ENCODE measurements around the gene SORCS2. TPM values are rescaled to one million over a fixed set of nuclear protein-coding genes. Genes with fewer than 3 reads are reported as not detected.

Gene SORCS2
- total RNA-seq, 4 donors from 2014 or later: 1.1 to 2.5 (median 2.0) TPM

DNA sequence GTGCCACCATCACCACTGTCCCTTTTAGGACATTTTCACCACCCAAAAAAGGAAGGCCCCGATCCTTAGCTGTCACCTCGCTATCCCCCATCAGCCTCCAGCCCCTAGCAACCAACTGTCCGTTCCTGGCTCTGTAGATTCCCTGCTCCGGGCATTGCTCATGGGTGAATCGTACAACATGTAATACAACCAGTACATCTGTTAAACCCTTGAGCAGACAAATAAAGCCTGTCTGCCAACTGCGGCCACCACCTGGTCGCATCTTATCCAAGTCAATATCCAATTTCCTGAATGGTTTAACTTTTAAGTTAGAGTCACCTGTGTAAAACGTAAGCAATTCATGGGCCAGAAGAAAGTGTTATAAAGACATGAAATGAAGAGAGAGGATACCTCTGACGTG is 495.5 kb downstream of the SORCS2 start:
- 89 to 91% methylated on average over 9 of the region's 9 CpGs for WGBS, 2 donors
- no peak for DNase-seq
- Histone ChIP-seq H3K4me3 (no peak overlapping the region), H3K36me3 (no peaks in the 10 kb centered on the region), H3K27ac (no peak overlapping the region), H3K27me3 (peaks cover 0 to 7% (median 0%) of the 10 kb centered on the region in 4 donors), H3K9me3 (peaks cover 0 to 8% (median 0%) of the 10 kb centered on the region in 3 donors), H3K4me1 (peaks cover 0 to 8% (median 0%) of the 10 kb centered on the region in 3 donors)
- TF ChIP-seq CTCF (IDR thresholded peaks at IDR 0.05) (no peak), POLR2A (IDR thresholded peaks at IDR 0.05) (no peak)
- intact Hi-C loops (cut with DNase I): no loop called here

- Histone ChIP-seq H3K4me3 (no peak overlapping the region), H3K27ac (no peak overlapping the region), H3K9me3 (no peaks in the 10 kb centered on the region), H3K4me1 (peaks cover 0 to under 1% (median 0%) of the 10 kb centered on the region in 3 donors), H3K36me3 (no peaks in the 10 kb centered on the region), H3K27me3 (peaks cover 0 to 5% (median 0%) of the 10 kb centered on the region in 4 donors)
- TF ChIP-seq POLR2A (IDR thresholded peaks at IDR 0.05) (no peak), CTCF (IDR thresholded peaks at IDR 0.05) (no peak)
- intact Hi-C loops (cut with DNase I): no loop called here
- no peak for DNase-seq
- 72 to 76% methylated on average over 6 of the region's 6 CpGs for WGBS, 2 donors
Measured at GRCh38 chr4:7689773-7690693, 497.7 kb downstream of the SORCS2 start.

DNA sequence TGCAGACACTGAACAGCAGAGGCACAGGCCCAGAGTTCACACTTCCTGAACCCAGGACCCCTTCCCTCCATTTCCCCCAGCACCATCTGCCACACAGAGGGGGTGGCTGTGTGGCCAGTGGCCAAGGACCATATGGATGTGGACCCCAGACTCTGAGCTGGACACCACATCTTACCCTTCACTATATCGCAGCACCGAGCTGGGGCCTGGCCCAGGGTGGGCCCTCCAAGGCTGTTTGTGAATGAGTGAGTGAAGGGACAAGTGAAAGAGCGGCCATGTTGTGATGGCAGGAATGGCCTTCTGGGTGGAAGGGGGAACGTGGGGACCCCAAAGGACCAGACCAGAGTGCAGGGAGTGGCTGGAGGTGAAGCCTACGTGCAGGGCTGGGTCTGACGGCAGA is 498.7 kb downstream of the SORCS2 start:
- Histone ChIP-seq H3K36me3 (no peaks in the 10 kb centered on the region), H3K27me3 (no peaks in the 10 kb centered on the region), H3K4me1 (no peaks in the 10 kb centered on the region), H3K4me3 (no peak overlapping the region), H3K9me3 (no peaks in the 10 kb centered on the region), H3K27ac (no peak overlapping the region)
- intact Hi-C loops (cut with DNase I): no loop called here
- no peak for DNase-seq
- 81 to 87% methylated on average over 3 to 5 of the region's 6 CpGs for WGBS, 2 donors
- no peak for TF ChIP-seq POLR2A (IDR thresholded peaks at IDR 0.05)

- H3K9me3 ChIP-seq: no peaks in the 10 kb centered on the region
- TF ChIP-seq CTCF (IDR thresholded peaks at IDR 0.05) (no peak), POLR2A (IDR thresholded peaks at IDR 0.05) (no peak)
- intact Hi-C loops (cut with DNase I): no loop called here
- peaks cover 0 to 5% (median 0%) of the 10 kb centered on the region in 4 donors for H3K27me3 ChIP-seq
- no peak overlapping the region for H3K4me3 ChIP-seq
- DNase-seq: no peak
- WGBS, 2 donors: 40 to 53% methylated on average over 2 to 3 of the region's 8 CpGs
- no peaks in the 10 kb centered on the region for H3K4me1 ChIP-seq
- H3K27ac ChIP-seq: no peak overlapping the region
- H3K36me3 ChIP-seq: no peaks in the 10 kb centered on the region
Measured at GRCh38 chr4:7691982-7692381, 499.6 kb downstream of the SORCS2 start.

DNA sequence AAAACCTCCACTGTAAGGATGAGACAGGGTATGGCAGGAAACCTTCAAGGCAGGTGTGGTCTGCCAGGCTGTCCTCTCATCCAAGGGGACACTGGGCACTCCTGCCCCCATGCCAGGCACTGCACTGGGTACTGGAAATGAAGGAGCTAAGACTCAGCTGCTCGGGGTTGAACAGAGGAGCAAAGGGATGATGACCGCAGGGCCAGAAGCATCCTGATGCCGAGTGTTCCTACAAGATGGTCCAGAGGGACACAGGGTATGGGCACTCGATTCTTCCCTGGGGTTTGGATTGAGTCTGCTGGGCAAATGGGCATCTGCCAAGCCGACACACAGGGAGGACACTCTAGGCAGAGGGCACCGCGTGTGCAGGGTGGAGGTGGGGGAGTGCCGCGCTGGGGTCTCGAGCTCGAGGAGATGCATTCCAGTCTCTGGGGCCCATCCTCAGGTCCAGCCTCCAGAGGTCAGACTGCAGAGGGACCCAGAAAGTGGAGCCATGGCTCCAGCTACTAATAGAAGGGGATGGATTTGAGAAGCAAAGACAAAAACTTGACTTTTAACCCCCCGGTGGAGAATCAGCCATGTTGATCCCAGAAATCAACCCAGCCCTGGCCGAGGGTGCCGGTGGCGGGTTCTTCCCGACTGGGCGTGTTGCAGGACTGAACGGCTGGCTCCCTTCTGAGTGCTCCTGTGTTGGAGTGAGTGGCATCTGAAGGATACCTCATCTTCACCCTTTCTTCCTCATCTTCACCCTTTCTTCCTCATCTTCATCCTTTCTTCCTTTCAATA is 500.3 kb downstream of the SORCS2 start:
- no peaks in the 10 kb centered on the region for H3K36me3 ChIP-seq
- no peaks in the 10 kb centered on the region for H3K9me3 ChIP-seq
- DNase-seq: no peak
- H3K4me3 ChIP-seq: no peak overlapping the region
- intact Hi-C loops (cut with DNase I): no loop called here
- peaks cover 0 to 11% (median 0%) of the 10 kb centered on the region in 4 donors for H3K27me3 ChIP-seq
- H3K4me1 ChIP-seq: no peaks in the 10 kb centered on the region
- no peak overlapping the region for H3K27ac ChIP-seq
- WGBS, 2 donors: 82 to 84% methylated on average over 13 to 17 of the region's 18 CpGs
- no peak for TF ChIP-seq POLR2A (IDR thresholded peaks at IDR 0.05)
- no peak for TF ChIP-seq CTCF (IDR thresholded peaks at IDR 0.05)

All from esophagus squamous epithelium (tissue), 5 donors.